ENCODE results near the gene KLHDC4. TPM values are rescaled to one million over a fixed set of nuclear protein-coding genes. Genes with fewer than 3 reads are reported as not detected.

KLHDC4 gene
- total RNA-seq, 1 experiment from 2014 or later: 76.2 TPM

DNA sequence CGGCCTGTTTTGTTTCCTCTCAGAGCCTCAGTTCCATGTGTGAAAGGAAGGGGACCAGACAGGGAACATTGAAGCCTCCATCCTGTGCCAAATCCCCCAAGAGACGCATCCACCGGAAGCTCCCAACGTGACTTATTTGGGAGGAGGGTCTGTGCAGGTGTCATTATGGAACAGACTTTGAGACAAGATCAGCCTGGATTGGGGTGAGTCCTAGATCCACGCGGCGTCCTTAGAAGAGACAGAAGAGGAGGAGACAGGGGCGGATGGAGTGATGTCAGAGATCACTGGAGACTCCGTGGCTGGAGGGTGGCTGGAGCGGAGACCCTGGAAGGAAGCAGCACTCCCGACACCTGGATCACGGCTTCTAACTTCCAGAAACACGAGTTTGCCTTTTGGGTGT, 80.0 kb downstream of the KLHDC4 start:
- Mint-ChIP-seq H3K4me1 (peaks cover 0 to 3% of the 10 kb centered on the region in 2 experiments; a peak in 1 of 4 replicates), H3K27me3 (ENCODE audit: low read depth) (peaks cover 3% of the 10 kb centered on the region), H3K9me3 (no peaks in the 10 kb centered on the region), H3K36me3 (ENCODE audit: insufficient read depth in 1 of 3, low read depth in 3 of 3) (peaks cover 2 to 8% (median 4%) of the 10 kb centered on the region in 3 experiments; a peak in 4 of 7 replicates), H3K4me3 (no peak overlapping the region), H3K27ac (no peak overlapping the region)
- Histone ChIP-seq H3K4ac (ENCODE audit: low read depth, low read length) (no peak overlapping the region), H3K79me1 (ENCODE audit: insufficient read depth, low read depth, low read length, poor library complexity, severe bottlenecking) (no peaks in the 10 kb centered on the region), H2BK120ac (ENCODE audit: low read depth, low read length, poor library complexity, severe bottlenecking) (no peak overlapping the region), H3K9ac (ENCODE audit: extremely low read depth, insufficient read length, low read length) (no peak overlapping the region), H3K4me1 (ENCODE audit: insufficient read depth, low read length) (no peaks in the 10 kb centered on the region), H3K27me3 (ENCODE audit: insufficient read depth, low read length) (no peaks in the 10 kb centered on the region), H2AFZ (ENCODE audit: low read length) (no peak overlapping the region), H2BK12ac (ENCODE audit: insufficient read length, low read depth, low read length) (no peak overlapping the region), H2BK15ac (ENCODE audit: low read depth, low read length) (no peak overlapping the region), H3K9me3 (ENCODE audit: control insufficient read depth, low read depth, low read length) (no peaks in the 10 kb centered on the region), H2BK20ac (ENCODE audit: low read depth, low read length, poor library complexity, severe bottlenecking) (no peak overlapping the region), H2AK5ac (ENCODE audit: insufficient read length, low read length) (no peak overlapping the region), H3K56ac (ENCODE audit: insufficient read length, low read depth, low read length) (no peak overlapping the region), H3K4me2 (ENCODE audit: insufficient read depth, insufficient read length, low read length) (no peak overlapping the region), H4K8ac (replicated peaks; ENCODE audit: insufficient read length, low read depth, low read length) (no peak overlapping the region), H4K91ac (ENCODE audit: insufficient read length, low read depth, low read length) (no peak overlapping the region), H3K79me2 (ENCODE audit: insufficient read depth, low read length) (no peaks in the 10 kb centered on the region), H4K20me1 (ENCODE audit: control insufficient read depth, insufficient read depth, insufficient read length) (no peaks in the 10 kb centered on the region), H3K23ac (ENCODE audit: insufficient read length, low read depth, low read length) (no peak overlapping the region), H3K23me2 (ENCODE audit: insufficient read length, low read depth, low read length, poor library complexity, severe bottlenecking) (no peaks in the 10 kb centered on the region), H2BK5ac (ENCODE audit: insufficient read length, low read length) (no peak overlapping the region), H4K5ac (ENCODE audit: insufficient read length, low read depth, low read length) (no peak overlapping the region), H3K27ac (ENCODE audit: insufficient read length, low read depth, low read length) (no peak overlapping the region), H3T11ph (ENCODE audit: low read length) (no peak overlapping the region), H3K14ac (ENCODE audit: insufficient read depth, low read length) (no peak overlapping the region), H3K18ac (ENCODE audit: insufficient read length, low read depth, low read length) (no peak overlapping the region)
- TF ChIP-seq, protein P1, sequence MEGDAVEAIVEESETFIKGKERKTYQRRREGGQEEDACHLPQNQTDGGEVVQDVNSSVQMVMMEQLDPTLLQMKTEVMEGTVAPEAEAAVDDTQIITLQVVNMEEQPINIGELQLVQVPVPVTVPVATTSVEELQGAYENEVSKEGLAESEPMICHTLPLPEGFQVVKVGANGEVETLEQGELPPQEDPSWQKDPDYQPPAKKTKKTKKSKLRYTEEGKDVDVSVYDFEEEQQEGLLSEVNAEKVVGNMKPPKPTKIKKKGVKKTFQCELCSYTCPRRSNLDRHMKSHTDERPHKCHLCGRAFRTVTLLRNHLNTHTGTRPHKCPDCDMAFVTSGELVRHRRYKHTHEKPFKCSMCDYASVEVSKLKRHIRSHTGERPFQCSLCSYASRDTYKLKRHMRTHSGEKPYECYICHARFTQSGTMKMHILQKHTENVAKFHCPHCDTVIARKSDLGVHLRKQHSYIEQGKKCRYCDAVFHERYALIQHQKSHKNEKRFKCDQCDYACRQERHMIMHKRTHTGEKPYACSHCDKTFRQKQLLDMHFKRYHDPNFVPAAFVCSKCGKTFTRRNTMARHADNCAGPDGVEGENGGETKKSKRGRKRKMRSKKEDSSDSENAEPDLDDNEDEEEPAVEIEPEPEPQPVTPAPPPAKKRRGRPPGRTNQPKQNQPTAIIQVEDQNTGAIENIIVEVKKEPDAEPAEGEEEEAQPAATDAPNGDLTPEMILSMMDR (conservative IDR thresholded peaks at IDR 0.05): no peak
- DNase-seq: no peak
- no CpG with 5 or more reads among the region's 13 CpGs for WGBS (ENCODE audit: extremely low coverage, insufficient read length, low lambda C conversion rate)

All from H9 (cell line).